ENCODE data around the gene PRKCZ.
A peak's percentile ranks its signal among the peaks of the same experiment; 100 is the strongest.

Gene PRKCZ

GRCh38 chr1:2046953-2047748, 3.1 kb upstream of the PRKCZ start:
- TF ChIP-seq CTCF (conservative IDR thresholded peaks at IDR 0.05; ENCODE audit: low read depth, low read length), result no peak
- DNase-seq (ENCODE audit: low read depth), result no peak
- H3K4me3 ChIP-seq (ENCODE audit: low read depth, low read length), result no peak overlapping the region

GRCh38 chr1:2047749-2048729, 2.2 kb upstream of the PRKCZ start:
- H3K4me3 ChIP-seq (ENCODE audit: low read depth, low read length), result no peak overlapping the region
- DNase-seq (ENCODE audit: low read depth), result no peak
- TF ChIP-seq CTCF (conservative IDR thresholded peaks at IDR 0.05; ENCODE audit: low read depth, low read length), result no peak

- peak; percentile 41 for TF ChIP-seq CTCF (conservative IDR thresholded peaks at IDR 0.05; ENCODE audit: low read depth, low read length)
- H3K4me3 ChIP-seq (ENCODE audit: low read depth, low read length), result no peak overlapping the region
- DNase-seq (ENCODE audit: low read depth), result peak; percentile 13
Observed at GRCh38 chr1:2049225-2049717, 940 bp upstream of the PRKCZ start.

- no peak for DNase-seq (ENCODE audit: low read depth)
- H3K4me3 ChIP-seq (ENCODE audit: low read depth, low read length), result peak overlapping the region; percentile 17
- no peak for TF ChIP-seq CTCF (conservative IDR thresholded peaks at IDR 0.05; ENCODE audit: low read depth, low read length)
Observed at GRCh38 chr1:2050461-2050792, 216 bp downstream of the PRKCZ start.

GRCh38 chr1:2050793-2051682, 827 bp downstream of the PRKCZ start:
- no peak for DNase-seq (ENCODE audit: low read depth)
- no peak for TF ChIP-seq CTCF (conservative IDR thresholded peaks at IDR 0.05; ENCODE audit: low read depth, low read length)
- H3K4me3 ChIP-seq (ENCODE audit: low read depth, low read length), result no peak overlapping the region

- no peak overlapping the region for H3K4me3 ChIP-seq (ENCODE audit: low read depth, low read length)
- no peak for DNase-seq (ENCODE audit: low read depth)
Observed at GRCh38 chr1:2052054-2052679, 2.0 kb downstream of the PRKCZ start.

More at GRCh38 chr1:2052054-2052679, 2.0 kb downstream of the PRKCZ start:
- TF ChIP-seq CTCF (conservative IDR thresholded peaks at IDR 0.05; ENCODE audit: low read depth, low read length), result no peak

Measured in choroid plexus epithelial cell (primary cell).